DND-41 (cell line): ENCODE results near the gene SCN2A.

Source experiments
- ATAC-seq: fragments of 200-7000 bp; cut with Tn5 transposase; 3 replicates; pipeline ENCODE4 v1.9.1; 2021; ENCODE audit warnings: low read depth; ENCODE audit not compliant: insufficient read depth
- DNase-seq: peaks from one replicate; pipeline ENCODE4 v3.0.0-alpha.2; 2020
- H2AFZ ChIP-seq: 2 replicates; pipeline ENCODE4 v1.6.0; 2012; ENCODE audit warnings: low read depth, low read length
- H3K27ac ChIP-seq: 2 replicates; pipeline ENCODE4 v1.5.1; 2012; ENCODE audit warnings: low read length, inconsistent platforms
- H3K27me3 ChIP-seq: fragments of 200-600 bp; sonication (generic); 2 replicates; pipeline ENCODE4 v1.6.0; 2012; ENCODE audit warnings: low read length, mild to moderate bottlenecking, inconsistent platforms; ENCODE audit not compliant: insufficient read depth, poor library complexity
- H3K36me3 ChIP-seq: 2 replicates; pipeline ENCODE4 v1.5.1; 2012; ENCODE audit warnings: low read length, inconsistent platforms; ENCODE audit not compliant: insufficient read depth
- H3K4me1 ChIP-seq: 2 replicates; pipeline ENCODE4 v1.5.1; 2012; ENCODE audit warnings: mild to moderate bottlenecking, low read length; ENCODE audit not compliant: insufficient read depth
- H3K4me2 ChIP-seq: 2 replicates; pipeline ENCODE4 v1.6.0; 2012; ENCODE audit warnings: mild to moderate bottlenecking, moderate library complexity, low read length, inconsistent platforms; ENCODE audit not compliant: insufficient read depth
- H3K4me3 ChIP-seq, 2 experiments: fragments of 200-600 bp in 1 of 2; shearing (Covaris generic) in 1 of 2; 2 replicates each; pipeline ENCODE4 v1.5.1; 2012 to 2016; ENCODE audit warnings: inconsistent platforms in 2 of 2, low read length in 2 of 2, mild to moderate bottlenecking in 2 of 2, low read depth in 1 of 2, moderate library complexity in 1 of 2
- H3K79me2 ChIP-seq: 2 replicates; pipeline ENCODE4 v1.6.0; 2012; ENCODE audit warnings: low read length, inconsistent platforms; ENCODE audit not compliant: insufficient read depth
- H3K9ac ChIP-seq: 2 replicates; pipeline ENCODE4 v1.6.0; 2012; ENCODE audit warnings: low read depth, mild to moderate bottlenecking, inconsistent platforms, low read length, moderate library complexity
- H3K9me3 ChIP-seq: 2 replicates; pipeline ENCODE4 v1.5.1; 2012; ENCODE audit warnings: low read length, moderate library complexity, mild to moderate bottlenecking, inconsistent platforms; ENCODE audit not compliant: insufficient read depth, severe bottlenecking
- H4K20me1 ChIP-seq: 2 replicates; pipeline ENCODE4 v1.6.0; 2012; ENCODE audit warnings: low read length; ENCODE audit not compliant: insufficient read depth
- CTCF ChIP-seq: IDR thresholded peaks from 2 replicates; pipeline ENCODE4 v1.5.1; 2012; ENCODE audit warnings: borderline replicate concordance, low read length, moderate library complexity, mild to moderate bottlenecking; ENCODE audit not compliant: poor library complexity, severe bottlenecking; ENCODE audit errors: extremely low read depth
- EZH2 ChIP-seq: IDR thresholded peaks from 3 replicates; pipeline ENCODE4 v1.6.1; 2012; ENCODE audit warnings: borderline replicate concordance, low read depth, mild to moderate bottlenecking, moderate library complexity, low read length, inconsistent platforms; ENCODE audit not compliant: severe bottlenecking

Gene SCN2A

GRCh38 chr2:165369131-165369897 lies 130.1 kb downstream of the SCN2A start:
- H2AFZ ChIP-seq, result no peak overlapping the region
- H3K27ac ChIP-seq, result no peak overlapping the region
- H3K4me3 ChIP-seq, result no peak overlapping the region
- no peaks in the 10 kb centered on the region for H3K79me2 ChIP-seq
- H3K4me2 ChIP-seq, result no peak overlapping the region
- H3K36me3 ChIP-seq, result no peaks in the 10 kb centered on the region
- no peak overlapping the region for H3K9ac ChIP-seq
- ATAC-seq (no peak), DNase-seq (no peak)
- TF ChIP-seq CTCF, result no peak
- no peak for TF ChIP-seq EZH2
- H3K4me1 ChIP-seq, result no peaks in the 10 kb centered on the region; the same call in 1 of the 2 replicates
- no peaks in the 10 kb centered on the region for H3K27me3 ChIP-seq
- no peaks in the 10 kb centered on the region for H3K9me3 ChIP-seq
- no peaks in the 10 kb centered on the region for H4K20me1 ChIP-seq

GRCh38 chr2:165369898-165370296 lies 130.7 kb downstream of the SCN2A start:
- ATAC-seq (no peak), DNase-seq (no peak)
- no peaks in the 10 kb centered on the region for H3K79me2 ChIP-seq
- no peak for TF ChIP-seq CTCF
- TF ChIP-seq EZH2, result no peak
- H2AFZ ChIP-seq, result no peak overlapping the region
- H4K20me1 ChIP-seq, result no peaks in the 10 kb centered on the region
- H3K27ac ChIP-seq, result no peak overlapping the region
- no peak overlapping the region for H3K4me3 ChIP-seq
- no peak overlapping the region for H3K9ac ChIP-seq
- no peaks in the 10 kb centered on the region; the same call in 1 of the 2 replicates for H3K4me1 ChIP-seq
- H3K4me2 ChIP-seq, result no peak overlapping the region
- no peaks in the 10 kb centered on the region for H3K9me3 ChIP-seq
- no peaks in the 10 kb centered on the region for H3K27me3 ChIP-seq
- no peaks in the 10 kb centered on the region for H3K36me3 ChIP-seq

GRCh38 chr2:165371356-165371755 lies 132.1 kb downstream of the SCN2A start:
- Histone ChIP-seq H3K9ac (no peak overlapping the region), H3K36me3 (no peaks in the 10 kb centered on the region), H3K27ac (no peak overlapping the region), H3K27me3 (no peaks in the 10 kb centered on the region), H2AFZ (no peak overlapping the region), H3K79me2 (no peaks in the 10 kb centered on the region), H3K4me1 (no peaks in the 10 kb centered on the region; the same call in 1 of the 2 replicates), H3K9me3 (no peaks in the 10 kb centered on the region), H3K4me3 (no peak overlapping the region), H3K4me2 (no peak overlapping the region), H4K20me1 (no peaks in the 10 kb centered on the region)
- DNase-seq, result no peak
- TF ChIP-seq EZH2 (no peak), CTCF (no peak)
- no peak for ATAC-seq
